ENCODE measurements around the gene C10orf90. TPM values are rescaled to one million over a fixed set of nuclear protein-coding genes. Genes with fewer than 3 reads are reported as not detected.

The C10orf90 gene
- total and polyA plus RNA-seq, 2 of the 8 experiments (the other 6 are each of a cell fraction or from before 2014, with no cell fraction given), result 0.21 TPM; not detected in 1

DNA sequence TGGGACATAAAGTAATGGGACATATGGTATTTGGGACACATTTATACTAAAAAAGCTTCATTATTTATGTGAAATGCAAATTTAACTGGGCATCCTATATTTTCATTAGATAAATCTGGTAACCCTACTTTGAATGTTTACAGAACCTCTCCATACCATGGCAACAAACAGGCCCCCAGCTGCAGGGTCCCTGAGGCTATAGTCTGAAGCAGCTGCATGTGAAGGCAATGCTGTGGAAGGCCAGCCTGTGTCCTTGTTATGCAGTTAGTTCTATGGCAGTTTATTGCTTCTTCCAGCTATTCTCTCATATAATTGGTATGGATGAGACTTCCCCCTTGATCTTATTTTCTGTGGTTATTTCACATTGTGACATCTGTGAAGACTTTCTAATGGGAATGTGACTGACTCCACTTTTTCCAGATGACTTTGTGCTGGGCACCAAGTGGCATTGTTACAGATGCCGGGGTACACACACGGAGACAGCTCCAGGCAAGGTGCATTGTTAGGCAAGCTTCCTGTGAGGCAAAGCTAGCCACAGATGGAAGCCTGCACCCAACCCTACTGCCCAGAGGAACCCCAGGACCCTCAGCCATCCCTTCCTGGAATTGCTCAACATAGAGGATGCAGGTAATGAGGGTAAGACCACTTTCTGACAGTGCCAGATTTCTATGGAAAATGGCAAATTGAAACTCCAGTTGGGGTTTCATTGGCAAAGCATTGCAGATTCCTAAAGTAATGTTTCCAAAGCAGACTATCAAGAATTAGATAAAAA lies 232.7 kb downstream of the C10orf90 start (continued):
- TF ChIP-seq CHD7 (IDR thresholded peaks at IDR 0.05; ENCODE audit: insufficient replicate concordance, low read length) (no peak), JUND (IDR thresholded peaks at IDR 0.05; ENCODE audit: low read length) (no peak), SRF (IDR thresholded peaks at IDR 0.05; ENCODE audit: low read depth, low read length) (no peak), EZH2 (IDR thresholded peaks at IDR 0.05; ENCODE audit: low read depth, low read length, severe bottlenecking) (no peak)
- TF ChIP-seq, protein P1, sequence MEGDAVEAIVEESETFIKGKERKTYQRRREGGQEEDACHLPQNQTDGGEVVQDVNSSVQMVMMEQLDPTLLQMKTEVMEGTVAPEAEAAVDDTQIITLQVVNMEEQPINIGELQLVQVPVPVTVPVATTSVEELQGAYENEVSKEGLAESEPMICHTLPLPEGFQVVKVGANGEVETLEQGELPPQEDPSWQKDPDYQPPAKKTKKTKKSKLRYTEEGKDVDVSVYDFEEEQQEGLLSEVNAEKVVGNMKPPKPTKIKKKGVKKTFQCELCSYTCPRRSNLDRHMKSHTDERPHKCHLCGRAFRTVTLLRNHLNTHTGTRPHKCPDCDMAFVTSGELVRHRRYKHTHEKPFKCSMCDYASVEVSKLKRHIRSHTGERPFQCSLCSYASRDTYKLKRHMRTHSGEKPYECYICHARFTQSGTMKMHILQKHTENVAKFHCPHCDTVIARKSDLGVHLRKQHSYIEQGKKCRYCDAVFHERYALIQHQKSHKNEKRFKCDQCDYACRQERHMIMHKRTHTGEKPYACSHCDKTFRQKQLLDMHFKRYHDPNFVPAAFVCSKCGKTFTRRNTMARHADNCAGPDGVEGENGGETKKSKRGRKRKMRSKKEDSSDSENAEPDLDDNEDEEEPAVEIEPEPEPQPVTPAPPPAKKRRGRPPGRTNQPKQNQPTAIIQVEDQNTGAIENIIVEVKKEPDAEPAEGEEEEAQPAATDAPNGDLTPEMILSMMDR (IDR thresholded peaks at IDR 0.05; ENCODE audit: control extremely low read depth in 1 of 3, insufficient read depth in 1 of 3, low read depth in 1 of 3, low read length in 3 of 3), result no peak
- TF ChIP-seq, protein P2, sequence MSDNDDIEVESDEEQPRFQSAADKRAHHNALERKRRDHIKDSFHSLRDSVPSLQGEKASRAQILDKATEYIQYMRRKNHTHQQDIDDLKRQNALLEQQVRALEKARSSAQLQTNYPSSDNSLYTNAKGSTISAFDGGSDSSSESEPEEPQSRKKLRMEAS (IDR thresholded peaks at IDR 0.05), result no peak

Data from H1 (cell line).